A549 (cell line): ENCODE measurements around the gene TRIM26.

ENCODE experiments used
- CTCF ChIP-seq: fragments of >200 bp; sonication (Bioruptor Twin); formaldehyde crosslinking; IDR thresholded peaks from 3 replicates; pipeline ENCODE4 v1.5.1; 2016
- EP300 ChIP-seq, 2 experiments: fragments of >200 bp; sonication (Bioruptor Twin); formaldehyde crosslinking; IDR thresholded peaks; 2 replicates in 1 of 2; 3 replicates in 1 of 2; pipeline ENCODE4 v1.6.1; 2016 to 2017
- RFX5 ChIP-seq: fragments of 450-650 bp; IDR thresholded peaks from 2 replicates; pipeline ENCODE4 v1.7.1; 2014; ENCODE audit warnings: antibody characterized with exemption, mild to moderate bottlenecking, moderate library complexity
- SREBF2 ChIP-seq: fragments of 450-650 bp; IDR thresholded peaks from 2 replicates; pipeline ENCODE4 v1.6.1; 2014; ENCODE audit warnings: mild to moderate bottlenecking, moderate library complexity
- ZFP36 ChIP-seq: fragments of 450-650 bp; IDR thresholded peaks from 2 replicates; pipeline ENCODE4 v1.6.1; 2014; ENCODE audit warnings: borderline replicate concordance; ENCODE audit not compliant: partially characterized antibody
- TF ChIP-seq, protein P1 (sequence below): fragments of 200-600 bp; sonication (generic); IDR thresholded peaks from 2 replicates; pipeline ENCODE4 v1.6.1; 2016; ENCODE audit warnings: antibody characterized with exemption, mild to moderate bottlenecking, moderate library complexity

DNA sequence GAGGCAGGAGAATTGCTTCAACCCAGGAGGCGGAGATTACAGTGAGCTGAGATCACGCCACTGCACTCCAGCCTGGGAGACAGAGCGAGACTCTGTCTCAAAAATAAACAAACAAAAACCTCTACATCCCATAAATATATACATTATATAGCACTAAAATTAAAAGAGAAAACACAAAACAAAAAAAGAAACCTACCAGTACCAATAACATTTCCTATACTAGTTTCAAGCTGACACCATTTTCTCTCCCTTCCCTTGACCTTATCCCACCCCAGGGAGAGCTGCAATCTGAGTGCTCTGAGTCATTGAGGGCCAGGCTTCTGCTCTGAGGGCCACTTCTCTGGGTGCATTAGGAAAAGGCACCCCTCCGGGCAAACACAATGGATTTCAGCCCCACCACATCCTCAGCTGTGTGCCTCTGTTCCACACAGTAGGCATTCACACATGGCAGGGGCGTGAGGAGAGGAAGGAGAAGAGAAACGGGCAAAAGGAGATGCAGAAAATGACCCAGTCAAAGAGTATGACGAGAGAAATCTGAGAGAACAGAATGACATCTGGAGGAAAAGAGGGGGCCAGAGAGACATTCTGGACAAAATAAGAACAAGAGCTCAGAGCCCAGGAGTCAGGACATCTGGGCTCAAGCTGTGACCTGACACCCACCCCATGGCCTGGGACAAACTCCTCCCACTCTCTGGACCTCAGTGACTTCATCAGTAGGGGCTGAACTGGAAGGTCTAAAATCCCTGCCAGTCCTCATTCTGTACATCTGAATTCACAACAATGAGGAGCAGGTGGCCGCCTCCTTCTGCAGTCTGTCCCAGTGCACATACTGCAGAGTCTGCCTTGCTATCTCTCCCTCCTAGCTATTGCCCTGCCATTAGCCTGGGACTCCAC is 18.2 kb downstream of the TRIM26 start:
- TF ChIP-seq SREBF2, result no peak
- no peak for TF ChIP-seq EP300 (IDR thresholded peaks at IDR 0.05)
- TF ChIP-seq RFX5, result no peak
- TF ChIP-seq CTCF, result no peak
- TF ChIP-seq, protein P1, sequence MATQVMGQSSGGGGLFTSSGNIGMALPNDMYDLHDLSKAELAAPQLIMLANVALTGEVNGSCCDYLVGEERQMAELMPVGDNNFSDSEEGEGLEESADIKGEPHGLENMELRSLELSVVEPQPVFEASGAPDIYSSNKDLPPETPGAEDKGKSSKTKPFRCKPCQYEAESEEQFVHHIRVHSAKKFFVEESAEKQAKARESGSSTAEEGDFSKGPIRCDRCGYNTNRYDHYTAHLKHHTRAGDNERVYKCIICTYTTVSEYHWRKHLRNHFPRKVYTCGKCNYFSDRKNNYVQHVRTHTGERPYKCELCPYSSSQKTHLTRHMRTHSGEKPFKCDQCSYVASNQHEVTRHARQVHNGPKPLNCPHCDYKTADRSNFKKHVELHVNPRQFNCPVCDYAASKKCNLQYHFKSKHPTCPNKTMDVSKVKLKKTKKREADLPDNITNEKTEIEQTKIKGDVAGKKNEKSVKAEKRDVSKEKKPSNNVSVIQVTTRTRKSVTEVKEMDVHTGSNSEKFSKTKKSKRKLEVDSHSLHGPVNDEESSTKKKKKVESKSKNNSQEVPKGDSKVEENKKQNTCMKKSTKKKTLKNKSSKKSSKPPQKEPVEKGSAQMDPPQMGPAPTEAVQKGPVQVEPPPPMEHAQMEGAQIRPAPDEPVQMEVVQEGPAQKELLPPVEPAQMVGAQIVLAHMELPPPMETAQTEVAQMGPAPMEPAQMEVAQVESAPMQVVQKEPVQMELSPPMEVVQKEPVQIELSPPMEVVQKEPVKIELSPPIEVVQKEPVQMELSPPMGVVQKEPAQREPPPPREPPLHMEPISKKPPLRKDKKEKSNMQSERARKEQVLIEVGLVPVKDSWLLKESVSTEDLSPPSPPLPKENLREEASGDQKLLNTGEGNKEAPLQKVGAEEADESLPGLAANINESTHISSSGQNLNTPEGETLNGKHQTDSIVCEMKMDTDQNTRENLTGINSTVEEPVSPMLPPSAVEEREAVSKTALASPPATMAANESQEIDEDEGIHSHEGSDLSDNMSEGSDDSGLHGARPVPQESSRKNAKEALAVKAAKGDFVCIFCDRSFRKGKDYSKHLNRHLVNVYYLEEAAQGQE, result no peak
- no peak for TF ChIP-seq ZFP36
